ENCODE data around the gene RAPGEF1.
"Not testable (repeated sequence)": the region's sequence is repeated elsewhere in the genome, so short reads cannot be mapped to it uniquely, and the experiment has no call there.

RAPGEF1 gene

GRCh38 chr9:131554087-131554842 is 185.6 kb downstream of the RAPGEF1 start:
- DNase-seq = no peak

GRCh38 chr9:131552030-131552429 is 187.8 kb downstream of the RAPGEF1 start:
- DNase-seq = no peak

GRCh38 chr9:131550465-131550864 is 189.4 kb downstream of the RAPGEF1 start:
- not testable (repeated sequence) for DNase-seq

GRCh38 chr9:131549186-131549585 is 190.7 kb downstream of the RAPGEF1 start:
- not testable (repeated sequence) for DNase-seq

- DNase-seq = no peak
Observed at GRCh38 chr9:131546336-131547084, 193.4 kb downstream of the RAPGEF1 start.

- no peak for DNase-seq
Observed at GRCh38 chr9:131545786-131546335, 194.0 kb downstream of the RAPGEF1 start.

- DNase-seq = no peak
Observed at GRCh38 chr9:131545003-131545785, 194.7 kb downstream of the RAPGEF1 start, which contains the start of gene PRRT1B. Gene PRRT1B (plus strand): TSS chr9:131545523. CDS start chr9:131545616, 93 bp downstream.

- DNase-seq = no peak
Observed at GRCh38 chr9:131543141-131543540, 196.7 kb downstream of the RAPGEF1 start.

GRCh38 chr9:131539223-131539923 is 200.5 kb downstream of the RAPGEF1 start:
- no peak for DNase-seq

GRCh38 chr9:131537946-131538345 is 201.9 kb downstream of the RAPGEF1 start:
- DNase-seq = no peak

- no peak for DNase-seq
Observed at GRCh38 chr9:131534721-131535237, 205.1 kb downstream of the RAPGEF1 start.

GRCh38 chr9:131530920-131531832 is 208.7 kb downstream of the RAPGEF1 start, which contains the start of gene UCK1:
Gene UCK1 (minus strand): TSS chr9:131531263. CDS start chr9:131531174, 89 bp downstream.
- DNase-seq = peak; percentile 58 to 63 (median 60)

GRCh38 chr9:131530546-131530919 is 209.3 kb downstream of the RAPGEF1 start:
- no peak for DNase-seq

GRCh38 chr9:131529597-131530545 is 210.0 kb downstream of the RAPGEF1 start:
- no peak for DNase-seq

GRCh38 chr9:131528886-131529505 is 210.9 kb downstream of the RAPGEF1 start:
- DNase-seq = no peak

- no peak for DNase-seq
Observed at GRCh38 chr9:131528186-131528585, 211.7 kb downstream of the RAPGEF1 start.
